ENCODE results near the gene KLHL41. TPM values are rescaled to one million over a fixed set of nuclear protein-coding genes. Genes with fewer than 3 reads are reported as not detected.

Gene KLHL41
- polyA plus RNA-seq, 1 donor from 2014 or later: 2.3 TPM

GRCh38 chr2:169504651-169505050 lies 4.9 kb upstream of the KLHL41 start:
- no peaks in the 10 kb centered on the region for H3F3A ChIP-seq (ENCODE audit: insufficient read depth, low read length, poor library complexity, severe bottlenecking)
- H3K9ac ChIP-seq (ENCODE audit: low read length): no peak overlapping the region
- H3K4me2 ChIP-seq (ENCODE audit: low read length): no peak overlapping the region
- H3K79me2 ChIP-seq (replicated peaks; ENCODE audit: insufficient read depth, low read length): no peaks in the 10 kb centered on the region
- H3K9me3 ChIP-seq (ENCODE audit: low read length): no peaks in the 10 kb centered on the region
- peaks cover 8% of the 10 kb centered on the region for H3K36me3 ChIP-seq (ENCODE audit: insufficient read depth, low read length)
- no peaks in the 10 kb centered on the region for H3K27me3 ChIP-seq (ENCODE audit: insufficient read depth, low read depth, low read length)
- H3K27ac ChIP-seq (ENCODE audit: low read length): no peak overlapping the region
- H4K20me1 ChIP-seq (ENCODE audit: insufficient read depth): no peaks in the 10 kb centered on the region
- H3K9me2 ChIP-seq (ENCODE audit: insufficient read depth, low read length): no peaks in the 10 kb centered on the region
- H3K4me3 ChIP-seq (ENCODE audit: low read length): no peak overlapping the region
- TF ChIP-seq TAF1 (IDR thresholded peaks at IDR 0.05; ENCODE audit: low read depth) (no peak), EP300 (conservative IDR thresholded peaks at IDR 0.05; ENCODE audit: poor library complexity, severe bottlenecking) (no peak), POLR2AphosphoS5 (IDR thresholded peaks at IDR 0.05) (no peak), EZH2 (IDR thresholded peaks at IDR 0.05; ENCODE audit: borderline replicate concordance, insufficient read depth, low read length, poor library complexity, severe bottlenecking) (no peak), RAD21 (conservative IDR thresholded peaks at IDR 0.05) (no peak), CTCF (IDR thresholded peaks at IDR 0.05; ENCODE audit: poor library complexity, severe bottlenecking) (no peak), MXI1 (conservative IDR thresholded peaks at IDR 0.05; ENCODE audit: poor library complexity, severe bottlenecking) (no peak), REST (IDR thresholded peaks at IDR 0.05; ENCODE audit: borderline replicate concordance) (no peak), SMC3 (conservative IDR thresholded peaks at IDR 0.05; ENCODE audit: poor library complexity) (no peak)
- H2AFZ ChIP-seq (ENCODE audit: low read depth, low read length): no peak overlapping the region

GRCh38 chr2:169507698-169508097 lies 1.8 kb upstream of the KLHL41 start:
- no peak overlapping the region for H3K4me2 ChIP-seq (ENCODE audit: low read length)
- no peaks in the 10 kb centered on the region for H3F3A ChIP-seq (ENCODE audit: insufficient read depth, low read length, poor library complexity, severe bottlenecking)
- H3K27ac ChIP-seq (ENCODE audit: low read length): no peak overlapping the region
- H3K27me3 ChIP-seq (ENCODE audit: insufficient read depth, low read depth, low read length): no peaks in the 10 kb centered on the region
- H2AFZ ChIP-seq (ENCODE audit: low read depth, low read length): no peak overlapping the region
- TF ChIP-seq EP300 (conservative IDR thresholded peaks at IDR 0.05; ENCODE audit: poor library complexity, severe bottlenecking) (no peak), REST (IDR thresholded peaks at IDR 0.05; ENCODE audit: borderline replicate concordance) (no peak), CTCF (IDR thresholded peaks at IDR 0.05; ENCODE audit: poor library complexity, severe bottlenecking) (no peak), POLR2AphosphoS5 (IDR thresholded peaks at IDR 0.05) (no peak), EZH2 (IDR thresholded peaks at IDR 0.05; ENCODE audit: borderline replicate concordance, insufficient read depth, low read length, poor library complexity, severe bottlenecking) (no peak), SMC3 (conservative IDR thresholded peaks at IDR 0.05; ENCODE audit: poor library complexity) (no peak), RAD21 (conservative IDR thresholded peaks at IDR 0.05) (no peak), TAF1 (IDR thresholded peaks at IDR 0.05; ENCODE audit: low read depth) (no peak), MXI1 (conservative IDR thresholded peaks at IDR 0.05; ENCODE audit: poor library complexity, severe bottlenecking) (no peak)
- H3K36me3 ChIP-seq (ENCODE audit: insufficient read depth, low read length): peaks cover 8% of the 10 kb centered on the region
- no peaks in the 10 kb centered on the region for H3K9me3 ChIP-seq (ENCODE audit: low read length)
- H3K4me3 ChIP-seq (ENCODE audit: low read length): no peak overlapping the region
- H4K20me1 ChIP-seq (ENCODE audit: insufficient read depth): no peaks in the 10 kb centered on the region
- no peaks in the 10 kb centered on the region for H3K9me2 ChIP-seq (ENCODE audit: insufficient read depth, low read length)
- no peaks in the 10 kb centered on the region for H3K79me2 ChIP-seq (replicated peaks; ENCODE audit: insufficient read depth, low read length)
- no peak overlapping the region for H3K9ac ChIP-seq (ENCODE audit: low read length)
